ENCODE data around the gene IQGAP2. TPM values are rescaled to one million over a fixed set of nuclear protein-coding genes. Genes with fewer than 3 reads are reported as not detected.

IQGAP2 gene
- total RNA-seq, 1 experiment from 2014 or later, result not detected

- Histone ChIP-seq H4K20me1 (ENCODE audit: insufficient read depth) (no peaks in the 10 kb centered on the region), H3F3A (ENCODE audit: insufficient read depth, low read depth) (no peaks in the 10 kb centered on the region), H3K9me3 (ENCODE audit: insufficient read depth, low read depth) (no peaks in the 10 kb centered on the region), H3K4me1 (replicated peaks; ENCODE audit: insufficient read depth) (no peaks in the 10 kb centered on the region), H2AFZ (no peak overlapping the region), H3K27ac (no peak overlapping the region), H3K79me2 (ENCODE audit: low read depth) (no peaks in the 10 kb centered on the region), H3K9me2 (ENCODE audit: insufficient read depth) (no peaks in the 10 kb centered on the region), H3K4me3 (no peak overlapping the region), H3K36me3 (ENCODE audit: low read depth) (no peaks in the 10 kb centered on the region), H3K27me3 (ENCODE audit: insufficient read depth, low read depth) (no peaks in the 10 kb centered on the region), H3K4me2 (no peak overlapping the region)
- CTCF ChIA-PET, result no interaction called here
- no TSS peak for BruUV-seq (replicated peaks)
- intact Hi-C loops (cut with micrococcal nuclease; ENCODE audit: unreplicated experiment), result no loop called here
- no peak for DNase-seq
- TF ChIP-seq CTCF (conservative IDR thresholded peaks at IDR 0.05) (no peak), EZH2 (IDR thresholded peaks at IDR 0.05; ENCODE audit: low read depth) (no peak)
- POLR2A ChIA-PET (ENCODE audit: unreplicated experiment), result no interaction called here
These were observed 212.7 kb downstream of the IQGAP2 start for GRCh38 chr5:76615759-76616158.

GRCh38 chr5:76616206-76616605 is 213.1 kb downstream of the IQGAP2 start:
- H3K4me2 ChIP-seq, result no peak overlapping the region
- no peak overlapping the region for H3K4me3 ChIP-seq
- no peaks in the 10 kb centered on the region for H3K9me2 ChIP-seq (ENCODE audit: insufficient read depth)
- no peaks in the 10 kb centered on the region for H3K4me1 ChIP-seq (replicated peaks; ENCODE audit: insufficient read depth)
- H3K36me3 ChIP-seq (ENCODE audit: low read depth), result no peaks in the 10 kb centered on the region
- 0 out of 2 replicates have a peak, but pooled peaks cover under 1% of the 10 kb centered on the region for H3K9me3 ChIP-seq (ENCODE audit: insufficient read depth, low read depth)
- H3K27me3 ChIP-seq (ENCODE audit: insufficient read depth, low read depth), result no peaks in the 10 kb centered on the region
- H3K79me2 ChIP-seq (ENCODE audit: low read depth), result no peaks in the 10 kb centered on the region
- CTCF ChIA-PET, result no interaction called here
- DNase-seq, result no peak
- no peak overlapping the region for H2AFZ ChIP-seq
- TF ChIP-seq CTCF (conservative IDR thresholded peaks at IDR 0.05) (no peak), EZH2 (IDR thresholded peaks at IDR 0.05; ENCODE audit: low read depth) (no peak)
- no peaks in the 10 kb centered on the region for H4K20me1 ChIP-seq (ENCODE audit: insufficient read depth)
- intact Hi-C loops (cut with micrococcal nuclease; ENCODE audit: unreplicated experiment), result no loop called here
- no TSS peak for BruUV-seq (replicated peaks)
- POLR2A ChIA-PET (ENCODE audit: unreplicated experiment), result no interaction called here
- H3K27ac ChIP-seq, result no peak overlapping the region
- no peaks in the 10 kb centered on the region for H3F3A ChIP-seq (ENCODE audit: insufficient read depth, low read depth)

GRCh38 chr5:76617229-76617628 is 214.1 kb downstream of the IQGAP2 start:
- Histone ChIP-seq H3K4me3 (no peak overlapping the region), H3K9me2 (ENCODE audit: insufficient read depth) (no peaks in the 10 kb centered on the region), H3K27ac (no peak overlapping the region), H3K4me1 (replicated peaks; ENCODE audit: insufficient read depth) (no peaks in the 10 kb centered on the region), H3F3A (ENCODE audit: insufficient read depth, low read depth) (no peaks in the 10 kb centered on the region), H3K9me3 (ENCODE audit: insufficient read depth, low read depth) (0 out of 2 replicates have a peak, but pooled peaks cover 3% of the 10 kb centered on the region), H3K79me2 (ENCODE audit: low read depth) (no peaks in the 10 kb centered on the region), H3K27me3 (ENCODE audit: insufficient read depth, low read depth) (no peaks in the 10 kb centered on the region), H3K36me3 (ENCODE audit: low read depth) (no peaks in the 10 kb centered on the region), H4K20me1 (ENCODE audit: insufficient read depth) (no peaks in the 10 kb centered on the region), H2AFZ (no peak overlapping the region), H3K4me2 (no peak overlapping the region)
- no peak for TF ChIP-seq CTCF (conservative IDR thresholded peaks at IDR 0.05)
- no peak for TF ChIP-seq EZH2 (IDR thresholded peaks at IDR 0.05; ENCODE audit: low read depth)
- ChIA-PET CTCF (no interaction called here), POLR2A (ENCODE audit: unreplicated experiment) (no interaction called here)
- BruUV-seq (replicated peaks), result no TSS peak
- no peak for DNase-seq
- intact Hi-C loops (cut with micrococcal nuclease; ENCODE audit: unreplicated experiment), result no loop called here
